Subcutaneous adipose tissue (tissue), 4 donors: ENCODE data around the gene TTI1. TPM values are rescaled to one million over a fixed set of nuclear protein-coding genes. Genes with fewer than 3 reads are reported as not detected.

Experiments
- CTCF ChIP-seq: fragments of 450-650 bp; IDR thresholded peaks from one replicate; pipeline ENCODE4 v1.5.1; 2016; ENCODE audit warnings: low read depth, mild to moderate bottlenecking, control low read depth, antibody characterized with exemption, moderate library complexity
- total RNA-seq, 4 donors: library from RNA; depleted of rRNA; stranded (reverse); fragments of >200 nt; gene quantifications; one replicate each; pipeline ENCODE4 v1.1.0, GENCODE V29; 2016

Gene TTI1
- total RNA-seq, 4 donors from 2014 or later, result 9.6 to 14.8 (median 12.6) TPM

DNA sequence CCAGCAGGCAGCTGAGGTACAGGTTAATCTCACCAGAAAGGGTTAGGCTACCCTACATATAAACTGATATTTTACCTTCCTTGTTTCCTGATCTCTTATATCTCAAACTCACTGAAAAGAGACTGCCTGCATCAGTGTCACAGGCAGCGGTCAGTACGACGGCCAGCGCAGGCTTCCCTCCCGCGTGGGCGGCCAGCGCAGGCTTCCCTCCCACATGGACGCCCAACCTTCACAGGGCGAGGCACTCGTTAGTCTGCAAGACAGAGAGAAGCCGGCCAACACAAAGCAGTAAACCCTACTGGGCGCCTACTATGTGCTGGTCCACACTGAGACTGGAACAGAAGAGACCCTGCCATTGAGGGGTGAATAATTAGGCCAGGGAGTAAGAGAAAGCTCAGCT is 33.0 kb downstream of the TTI1 start:
- no peak for TF ChIP-seq CTCF

DNA sequence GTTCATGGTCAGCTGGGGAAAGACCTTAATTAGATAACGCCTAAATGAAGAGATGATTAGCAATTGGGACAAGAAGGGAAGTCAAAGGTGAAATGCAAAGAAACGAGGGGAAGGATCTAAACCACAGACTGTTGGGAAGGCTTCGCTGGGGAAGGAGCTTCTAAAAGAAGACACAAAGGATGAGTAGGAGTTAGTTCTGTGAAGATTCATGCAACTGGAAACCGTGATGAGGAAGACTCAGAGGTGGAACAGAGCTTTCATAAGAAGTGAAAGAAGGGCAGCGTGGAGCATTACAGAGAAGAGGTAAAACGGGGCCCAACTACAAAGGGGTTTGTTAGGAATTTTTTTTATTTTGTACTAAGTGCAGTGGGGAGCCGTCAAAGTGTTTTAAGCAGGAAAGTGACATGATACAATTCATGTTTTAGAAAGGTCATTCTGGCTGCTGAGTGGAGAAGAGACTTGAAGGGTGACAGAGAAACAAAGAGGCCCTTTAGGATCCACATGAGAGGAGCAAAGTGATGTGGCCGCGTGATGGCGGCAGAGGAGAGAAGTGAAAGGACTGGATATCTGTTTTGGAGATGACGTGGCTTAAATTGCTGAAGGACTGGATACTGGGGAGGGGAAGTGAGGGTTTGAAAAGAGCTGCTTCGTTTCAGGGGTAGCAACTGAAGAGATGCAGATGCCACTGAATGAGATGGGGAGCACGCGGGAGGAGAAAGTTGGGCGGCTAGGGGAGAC is 33.6 kb downstream of the TTI1 start:
- TF ChIP-seq CTCF, result no peak

DNA sequence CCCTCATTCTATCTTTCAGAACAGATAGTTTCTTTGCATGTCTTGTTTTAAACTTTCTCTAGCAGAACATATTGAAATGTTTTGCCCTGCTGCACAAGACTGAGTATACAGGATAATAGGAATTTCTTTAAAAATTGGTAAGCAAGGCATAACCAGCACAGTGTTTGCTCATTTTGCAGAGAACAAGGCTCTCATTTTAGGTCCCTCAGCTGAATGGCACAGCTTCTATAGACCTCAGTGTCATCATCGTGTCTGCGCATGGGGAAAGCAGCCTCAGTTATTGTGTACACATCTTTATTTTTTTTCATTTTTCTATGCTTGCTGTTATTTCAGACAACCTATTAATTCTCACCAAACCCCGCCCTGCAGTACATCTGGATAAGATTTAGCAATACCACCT is 35.7 kb downstream of the TTI1 start:
- no peak for TF ChIP-seq CTCF

- TF ChIP-seq CTCF, result no peak
Observed at GRCh38 chr20:37995856-37996605, 37.2 kb downstream of the TTI1 start.

GRCh38 chr20:37994512-37994911 is 38.7 kb downstream of the TTI1 start:
- no peak for TF ChIP-seq CTCF

DNA sequence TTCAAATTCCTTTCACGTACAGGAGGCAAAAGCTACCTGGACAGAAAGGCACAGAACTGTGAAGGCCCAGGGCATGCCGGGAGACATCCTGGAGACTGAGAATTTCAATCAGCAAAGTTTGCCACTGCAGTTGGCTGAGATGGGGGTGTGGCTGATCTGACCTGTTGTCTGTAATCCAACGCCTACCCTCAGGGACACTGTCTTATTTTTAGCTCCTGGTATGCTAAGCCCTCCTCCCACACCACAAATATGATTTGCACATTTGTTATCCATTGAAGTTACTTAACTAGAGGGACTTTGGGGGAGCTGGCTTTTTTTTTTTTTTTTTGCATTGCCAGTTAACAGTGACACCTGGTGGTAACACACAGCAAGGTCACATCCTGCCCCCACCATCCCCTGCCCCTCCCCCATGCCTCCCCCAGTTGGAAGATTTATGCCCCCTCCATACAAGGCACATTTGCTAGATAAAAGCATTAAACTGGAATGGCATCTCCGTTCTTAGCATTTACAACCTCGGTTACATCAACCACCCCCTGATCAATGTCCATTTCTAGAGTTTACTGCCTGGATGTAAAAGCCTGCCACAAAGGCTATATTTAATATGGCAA is 40.4 kb downstream of the TTI1 start:
- TF ChIP-seq CTCF, result no peak

DNA sequence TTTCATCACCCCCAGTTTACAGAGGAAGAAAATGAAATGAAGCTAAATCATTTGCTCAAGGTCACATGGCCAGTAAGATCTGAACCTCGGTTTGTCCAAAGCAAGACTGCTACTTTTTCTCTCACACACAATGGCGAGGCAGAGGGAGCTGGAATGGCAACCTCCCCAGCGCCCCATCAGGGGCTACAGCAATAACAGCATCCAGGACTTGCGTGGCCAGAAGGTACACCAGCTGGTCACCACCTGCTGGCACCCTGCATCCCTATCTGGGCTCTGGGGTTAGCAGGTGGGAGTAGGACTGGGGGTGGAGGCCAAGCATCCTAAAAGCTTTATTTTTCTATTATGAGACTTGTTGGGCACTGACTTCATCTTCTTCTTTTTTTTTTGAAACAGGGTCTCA is 41.3 kb downstream of the TTI1 start:
- no peak for TF ChIP-seq CTCF
